Measurements from ENCODE around the gene RBM7.
A peak's percentile ranks its signal among the peaks of the same experiment; 100 is the strongest.

RBM7 gene, protein sequence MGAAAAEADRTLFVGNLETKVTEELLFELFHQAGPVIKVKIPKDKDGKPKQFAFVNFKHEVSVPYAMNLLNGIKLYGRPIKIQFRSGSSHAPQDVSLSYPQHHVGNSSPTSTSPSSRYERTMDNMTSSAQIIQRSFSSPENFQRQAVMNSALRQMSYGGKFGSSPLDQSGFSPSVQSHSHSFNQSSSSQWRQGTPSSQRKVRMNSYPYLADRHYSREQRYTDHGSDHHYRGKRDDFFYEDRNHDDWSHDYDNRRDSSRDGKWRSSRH

GRCh38 chr11:114400216-114400914, at the start of gene RBM7, which contains the start of gene C11orf71:
RBM7 (plus strand) TSS chr11:114400666; CDS start chr11:114400672, 6 bp downstream.
C11orf71 (minus strand) TSS chr11:114400511; CDS start chr11:114400331, 180 bp downstream.
- DNase-seq: peak; percentile 97

GRCh38 chr11:114353443-114353842, 47.0 kb upstream of the RBM7 start:
- no peak for DNase-seq

DNA sequence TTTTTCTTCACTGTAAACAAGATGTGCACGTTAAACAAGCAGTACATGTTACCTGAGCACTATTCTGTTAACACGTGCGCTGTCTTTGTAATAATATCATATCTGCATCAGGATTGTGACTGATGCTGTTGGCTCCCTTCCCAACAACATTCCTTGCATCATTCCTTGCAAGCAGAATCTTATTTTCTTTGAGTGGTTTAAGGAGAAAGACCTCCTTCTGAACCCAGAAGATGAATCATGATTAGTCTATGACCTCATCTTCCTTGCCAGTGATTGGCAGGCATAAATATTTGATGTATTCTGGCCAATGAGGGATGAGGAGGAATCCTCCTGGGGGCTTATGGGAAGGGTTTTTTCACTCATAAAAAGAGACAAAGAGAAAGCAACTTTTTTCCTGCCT, 46.4 kb upstream of the RBM7 start:
- DNase-seq: no peak

GRCh38 chr11:114358716-114359115, 41.8 kb upstream of the RBM7 start:
- DNase-seq: no peak

DNA sequence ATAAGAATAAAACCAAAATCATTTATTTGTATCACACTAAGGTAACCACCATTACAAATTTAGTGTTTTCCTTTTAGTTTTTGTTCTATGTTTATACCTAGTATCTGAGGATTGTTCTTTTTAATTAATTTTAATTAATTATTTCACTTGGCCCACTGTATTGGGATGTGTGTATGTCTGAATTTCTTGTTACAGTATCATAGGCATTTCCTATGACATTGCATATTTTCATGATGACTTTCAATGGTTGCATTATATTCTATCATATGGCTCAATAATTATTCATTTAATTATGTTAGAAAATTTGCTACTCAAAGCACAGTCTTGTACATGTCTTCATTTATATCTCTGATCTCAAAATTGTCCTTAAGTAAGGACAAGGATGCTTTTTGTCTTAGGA, 41.1 kb upstream of the RBM7 start:
- no peak for DNase-seq

- no peak for DNase-seq
Measured at GRCh38 chr11:114362326-114362725, 38.1 kb upstream of the RBM7 start.

DNA sequence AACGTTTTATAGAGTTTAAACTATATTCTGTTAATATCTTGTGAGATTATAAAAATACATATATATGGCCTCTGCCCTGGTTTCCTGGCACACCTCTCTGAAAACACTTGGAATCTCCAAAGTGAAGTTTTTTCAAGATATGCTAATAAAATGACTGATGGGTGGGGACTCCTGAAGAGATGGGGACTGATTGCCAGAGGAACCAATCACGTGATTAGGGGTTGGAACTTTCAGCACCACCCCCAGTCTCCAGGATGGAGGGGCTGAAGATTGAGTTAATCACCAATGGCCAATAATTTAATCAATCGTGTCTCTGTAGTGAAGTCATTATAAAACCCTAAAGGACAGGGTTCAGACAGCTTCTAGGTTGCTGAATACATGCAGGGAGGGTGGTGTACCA, 37.5 kb upstream of the RBM7 start:
- no peak for DNase-seq

DNA sequence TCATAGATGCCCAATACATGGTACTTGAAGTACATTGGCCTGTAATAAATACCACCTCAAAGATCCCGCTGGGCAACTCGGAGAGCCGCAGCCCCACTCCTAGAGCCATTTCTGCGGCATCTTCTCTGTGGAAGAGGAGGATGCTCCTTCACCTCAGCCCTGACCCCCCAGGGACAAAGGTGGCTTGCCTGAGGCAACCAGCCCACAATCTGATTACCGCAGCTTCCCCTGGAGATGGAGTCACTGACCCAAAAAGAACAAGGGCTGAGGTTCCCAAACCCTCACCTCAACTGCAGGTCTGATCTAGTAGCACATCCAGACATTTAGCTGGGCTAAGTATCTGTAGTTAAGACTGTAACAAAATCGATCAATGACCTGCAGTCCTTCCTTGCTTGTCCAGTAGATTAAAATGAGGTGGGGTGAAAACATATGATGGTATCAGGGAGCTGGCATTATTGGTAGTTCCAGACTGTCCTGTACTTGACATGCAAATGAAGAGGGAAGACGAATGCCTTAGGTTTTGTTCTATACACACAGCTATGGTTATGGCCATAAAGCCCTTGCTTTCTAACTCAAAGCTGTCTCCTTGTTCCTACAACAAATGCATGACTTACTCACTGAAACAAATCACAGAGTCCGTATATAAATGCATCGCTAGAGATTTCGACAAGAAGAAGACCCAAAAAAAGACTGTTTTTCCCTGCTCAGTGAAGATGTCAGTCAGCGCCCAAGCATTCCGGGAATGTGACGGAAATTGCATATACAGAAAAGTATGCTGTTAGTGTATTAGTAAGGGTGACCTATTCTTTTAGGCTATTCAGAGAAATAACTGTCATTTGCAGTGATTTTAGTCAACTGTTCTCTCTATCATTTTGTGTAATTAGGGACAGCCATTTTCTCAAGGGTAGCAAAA, 33.9 kb upstream of the RBM7 start:
- DNase-seq: no peak

- DNase-seq: no peak
Measured at GRCh38 chr11:114367244-114367957, 33.1 kb upstream of the RBM7 start.

DNA sequence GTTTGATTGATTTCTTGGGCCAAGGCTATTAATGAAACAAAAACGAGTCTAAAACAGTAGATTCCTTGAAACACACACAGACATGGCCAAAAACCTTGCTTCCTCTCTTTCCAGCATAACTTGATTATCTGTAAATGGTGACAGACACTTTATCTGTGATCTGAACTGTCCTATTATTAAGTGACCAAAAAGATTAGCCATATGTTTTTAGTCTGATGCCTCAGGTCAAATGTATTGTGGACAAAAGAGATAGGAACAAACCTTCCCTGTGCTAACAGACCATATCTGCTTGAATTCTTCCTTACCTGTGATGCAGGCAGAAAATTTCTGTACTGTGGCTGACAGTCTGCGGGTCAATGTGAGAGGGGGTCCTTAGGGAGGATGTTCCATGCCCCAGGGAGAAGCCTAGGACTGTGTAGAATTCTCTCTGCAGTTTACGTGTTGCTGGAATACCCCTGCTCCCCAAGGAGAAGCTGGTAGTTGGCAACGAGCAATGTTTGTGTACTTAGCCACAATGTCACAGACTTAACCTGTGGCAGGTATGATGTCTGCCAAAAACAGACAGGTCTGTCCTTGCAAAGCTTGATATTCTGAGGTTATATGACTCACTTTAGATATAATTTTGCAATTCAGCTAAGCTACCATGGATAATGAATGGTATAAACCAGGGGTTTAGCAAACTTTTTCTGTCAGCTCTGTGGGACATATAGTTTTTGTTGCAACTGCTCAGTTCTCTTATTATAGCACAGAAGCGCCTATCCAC, 31.4 kb upstream of the RBM7 start:
- no peak for DNase-seq

DNA sequence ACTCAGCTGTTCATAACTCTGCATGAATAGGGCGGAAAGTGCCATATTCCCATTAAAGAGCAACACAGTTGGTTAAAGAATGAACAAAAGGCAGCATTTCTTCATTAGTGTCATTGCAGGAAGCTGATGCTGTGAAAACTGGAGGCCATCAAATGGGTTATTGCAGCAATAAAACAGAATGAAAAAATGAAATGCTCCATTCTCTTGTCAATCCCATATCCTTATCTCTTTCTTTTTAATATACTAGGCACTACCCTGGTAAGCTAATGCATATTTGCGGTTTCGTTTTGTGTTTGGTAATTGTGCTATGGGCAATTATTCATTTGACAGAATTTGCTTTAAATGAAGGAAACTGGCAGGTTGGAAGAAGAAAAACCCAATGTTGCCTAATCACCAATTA, 25.4 kb upstream of the RBM7 start:
- DNase-seq: no peak

GRCh38 chr11:114377612-114378267, 22.7 kb upstream of the RBM7 start:
- no peak for DNase-seq

- no peak for DNase-seq
Measured at GRCh38 chr11:114379394-114380069, 20.9 kb upstream of the RBM7 start.

DNA sequence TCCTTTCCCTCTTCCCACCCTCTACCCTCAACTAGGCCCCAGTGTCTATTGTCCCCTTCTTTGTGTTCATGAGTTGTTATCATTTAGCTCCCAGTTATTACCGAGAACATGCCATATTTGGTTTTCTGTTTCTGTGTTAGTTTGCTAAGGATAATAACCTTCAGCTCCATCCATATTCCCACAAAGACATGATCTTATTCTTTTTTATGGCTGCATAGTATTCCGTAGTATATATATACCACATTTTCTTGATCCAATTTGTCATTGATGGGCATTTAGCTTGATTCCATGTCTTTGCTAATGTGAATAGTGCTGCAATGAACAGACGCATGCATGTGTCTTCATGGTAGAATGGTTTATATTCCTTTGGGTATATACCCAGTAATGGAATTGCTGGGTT, 18.0 kb upstream of the RBM7 start:
- DNase-seq: no peak

DNA sequence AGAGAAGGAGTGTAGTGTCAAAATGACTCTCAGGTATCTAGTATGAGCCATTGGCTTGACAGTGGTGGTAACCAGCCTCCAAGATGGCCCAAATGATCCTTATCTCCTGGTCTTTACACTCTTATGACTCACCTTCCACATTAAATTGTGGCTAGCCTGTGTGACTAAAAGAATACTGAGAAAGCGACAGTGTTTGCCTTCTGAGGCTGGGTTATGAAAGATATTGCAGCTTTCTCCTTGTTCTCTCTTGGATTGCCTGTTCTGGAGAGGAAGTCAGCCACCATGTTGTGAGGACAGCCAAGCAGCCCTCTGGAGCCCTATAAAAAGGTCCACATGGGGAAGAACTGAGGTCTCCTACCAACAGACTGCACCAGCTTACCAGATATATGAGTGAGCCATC, 16.0 kb upstream of the RBM7 start:
- DNase-seq: no peak

DNA sequence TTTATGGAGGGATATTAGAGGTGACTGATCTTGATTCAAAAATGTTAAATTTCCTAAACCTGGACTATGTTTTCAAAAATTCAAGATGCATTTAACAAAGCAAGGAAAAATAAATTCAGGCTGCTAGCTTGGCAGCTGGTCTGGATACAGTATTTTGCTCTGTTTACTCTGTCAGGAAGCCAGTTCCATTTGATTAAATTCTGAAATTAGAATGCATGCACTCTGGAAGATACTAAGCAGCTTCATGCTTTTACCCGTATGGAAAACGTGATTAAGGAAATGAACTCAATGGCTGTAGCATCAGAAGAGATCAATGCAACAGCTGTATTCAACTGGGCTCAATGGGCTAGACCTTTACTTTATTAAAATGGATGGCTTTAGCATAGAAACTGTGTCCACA, 14.3 kb upstream of the RBM7 start:
- no peak for DNase-seq

GRCh38 chr11:114386545-114386944, 13.9 kb upstream of the RBM7 start:
- no peak for DNase-seq

DNA sequence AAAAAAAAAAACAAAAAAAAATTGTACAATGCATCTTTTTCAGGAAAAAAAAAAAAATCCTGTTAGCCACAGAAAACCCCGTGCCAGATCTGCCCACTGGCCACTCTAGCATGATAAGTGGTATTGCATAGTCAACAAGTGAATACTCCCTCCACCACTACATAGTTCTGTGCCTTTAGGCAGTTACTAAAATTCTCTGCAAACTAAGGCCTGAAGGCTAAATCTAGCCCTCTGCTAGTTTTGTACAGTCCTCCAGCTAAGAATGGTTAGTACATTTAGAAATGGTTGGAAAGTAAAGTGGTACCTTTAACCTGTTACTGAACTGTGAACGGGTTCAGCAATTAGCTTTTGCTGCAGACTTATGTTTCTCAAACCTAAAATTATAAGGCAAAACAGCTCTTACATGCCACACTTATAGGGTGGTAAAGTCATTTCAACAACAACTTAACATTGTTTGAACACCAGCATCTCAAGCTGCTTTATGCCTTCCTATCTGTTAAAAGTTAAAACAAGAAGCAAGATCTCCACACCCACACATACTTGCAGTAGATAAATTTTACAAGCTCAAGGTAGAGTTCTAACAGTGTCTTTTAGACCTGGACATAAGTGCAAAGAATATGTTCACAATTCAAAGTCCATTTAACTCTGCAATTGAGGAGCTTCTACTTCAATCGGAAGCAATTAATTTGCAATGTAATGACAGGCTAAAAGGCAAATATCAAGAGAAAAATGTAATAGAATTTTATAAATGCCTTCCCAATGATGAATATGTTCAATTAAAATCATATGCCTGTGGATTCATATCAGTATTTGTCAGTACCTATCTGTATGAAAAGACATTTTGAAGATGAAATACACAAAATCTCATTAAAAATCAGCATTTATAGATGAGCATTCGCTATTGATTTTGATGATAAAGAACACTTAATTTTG, 7.5 kb upstream of the RBM7 start:
- DNase-seq: no peak

- DNase-seq: peak; percentile 45
Measured at GRCh38 chr11:114395736-114396135, 4.7 kb upstream of the RBM7 start.

DNA sequence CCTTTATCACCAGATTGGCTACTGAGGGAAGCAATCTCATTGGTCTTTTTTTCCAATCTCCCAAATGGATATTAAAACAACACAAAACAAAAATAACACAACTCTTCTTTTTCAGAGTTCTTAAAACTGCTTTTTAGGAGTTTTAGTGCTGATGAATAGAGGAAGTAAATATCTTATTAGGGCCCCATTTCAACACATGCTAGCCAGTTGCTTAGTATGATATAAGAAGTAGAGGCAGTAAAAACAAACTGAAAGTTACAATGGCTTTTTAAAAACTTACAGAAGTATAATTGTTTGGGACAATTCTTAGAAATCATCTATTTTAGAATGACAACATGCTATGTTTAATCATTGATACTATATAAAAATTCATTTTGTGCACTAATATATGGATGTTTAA, 3.5 kb upstream of the RBM7 start:
- DNase-seq: no peak
